WTC11 (cell line): ENCODE measurements around the gene SGMS1.

Source experiments
- CDX4 ChIP-seq: fragments of 250-450 bp; sonication (Bioruptor Pico); IDR thresholded peaks from 2 replicates; pipeline ENCODE4 v1.9.0; 2021; ENCODE audit warnings: moderate library complexity, mild to moderate bottlenecking, inconsistent platforms, borderline replicate concordance
- ELF4 ChIP-seq: sonication (generic); formaldehyde crosslinking; IDR thresholded peaks from 2 replicates; pipeline ENCODE4 v1.8.1; 2022; ENCODE audit warnings: low read depth, mild to moderate bottlenecking, moderate library complexity, missing genetic modification reagents
- JAZF1 ChIP-seq: fragments of 250-450 bp; sonication (Bioruptor Pico); IDR thresholded peaks from 2 replicates; pipeline ENCODE4 v1.9.0; 2021; ENCODE audit warnings: moderate library complexity, mild to moderate bottlenecking, inconsistent platforms
- MAX ChIP-seq: sonication (generic); formaldehyde crosslinking; IDR thresholded peaks from 2 replicates; pipeline ENCODE4 v1.8.0; 2022; ENCODE audit warnings: mild to moderate bottlenecking, missing genetic modification reagents
- NFATC4 ChIP-seq: fragments of 250-450 bp; sonication (Bioruptor Pico); IDR thresholded peaks from 2 replicates; pipeline ENCODE4 v1.9.0; 2021; ENCODE audit warnings: mild to moderate bottlenecking
- NFYB ChIP-seq: sonication (generic); formaldehyde crosslinking; conservative IDR thresholded peaks from 2 replicates; pipeline ENCODE4 v1.8.0; 2022; ENCODE audit warnings: low read depth, missing genetic modification reagents
- NR2C2 ChIP-seq: sonication (generic); formaldehyde crosslinking; IDR thresholded peaks from 2 replicates; pipeline ENCODE4 v1.8.0; 2022; ENCODE audit warnings: mild to moderate bottlenecking, missing genetic modification reagents
- PRDM15 ChIP-seq: sonication (generic); formaldehyde crosslinking; IDR thresholded peaks from 2 replicates; pipeline ENCODE4 v1.8.0; 2022; ENCODE audit warnings: missing genetic modification reagents
- SMAD4 ChIP-seq: sonication (generic); formaldehyde crosslinking; IDR thresholded peaks from 2 replicates; pipeline ENCODE4 v1.8.0; 2022; ENCODE audit warnings: mild to moderate bottlenecking, missing genetic modification reagents
- ZNF425 ChIP-seq: fragments of 250-450 bp; sonication (Bioruptor Pico); conservative IDR thresholded peaks from 2 replicates; pipeline ENCODE4 v1.9.0; 2021; ENCODE audit warnings: mild to moderate bottlenecking
- ZNF512 ChIP-seq: sonication (generic); formaldehyde crosslinking; IDR thresholded peaks from 2 replicates; pipeline ENCODE4 v1.8.1; 2022; ENCODE audit warnings: missing genetic modification reagents, borderline replicate concordance
- TF ChIP-seq, protein P1 (sequence below): fragments of 200-600 bp; IDR thresholded peaks from 2 replicates; pipeline ENCODE4 v1.8.0; 2022; ENCODE audit warnings: antibody characterized with exemption

DNA sequence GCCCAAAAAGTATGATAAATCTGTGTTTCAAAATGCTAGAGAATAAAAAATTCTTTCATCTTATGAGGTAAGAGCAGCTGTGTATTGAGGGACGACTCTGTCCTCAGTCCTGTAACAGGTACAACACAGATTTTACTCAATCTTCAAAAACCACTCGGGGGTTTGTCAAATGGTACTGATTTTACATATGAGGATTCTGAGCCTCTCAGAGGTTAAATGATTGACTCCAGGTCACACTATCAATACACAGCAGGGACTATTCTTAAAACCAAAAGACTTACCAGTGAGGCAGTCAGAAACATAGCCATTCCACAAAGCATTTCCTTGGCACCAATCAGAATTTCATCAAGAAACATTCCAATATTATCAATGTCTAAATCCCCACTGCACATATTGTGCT, 95.5 kb downstream of the SGMS1 start:
- TF ChIP-seq NFYB (CRISPR knock-in tag), result no peak
- TF ChIP-seq, protein P1, sequence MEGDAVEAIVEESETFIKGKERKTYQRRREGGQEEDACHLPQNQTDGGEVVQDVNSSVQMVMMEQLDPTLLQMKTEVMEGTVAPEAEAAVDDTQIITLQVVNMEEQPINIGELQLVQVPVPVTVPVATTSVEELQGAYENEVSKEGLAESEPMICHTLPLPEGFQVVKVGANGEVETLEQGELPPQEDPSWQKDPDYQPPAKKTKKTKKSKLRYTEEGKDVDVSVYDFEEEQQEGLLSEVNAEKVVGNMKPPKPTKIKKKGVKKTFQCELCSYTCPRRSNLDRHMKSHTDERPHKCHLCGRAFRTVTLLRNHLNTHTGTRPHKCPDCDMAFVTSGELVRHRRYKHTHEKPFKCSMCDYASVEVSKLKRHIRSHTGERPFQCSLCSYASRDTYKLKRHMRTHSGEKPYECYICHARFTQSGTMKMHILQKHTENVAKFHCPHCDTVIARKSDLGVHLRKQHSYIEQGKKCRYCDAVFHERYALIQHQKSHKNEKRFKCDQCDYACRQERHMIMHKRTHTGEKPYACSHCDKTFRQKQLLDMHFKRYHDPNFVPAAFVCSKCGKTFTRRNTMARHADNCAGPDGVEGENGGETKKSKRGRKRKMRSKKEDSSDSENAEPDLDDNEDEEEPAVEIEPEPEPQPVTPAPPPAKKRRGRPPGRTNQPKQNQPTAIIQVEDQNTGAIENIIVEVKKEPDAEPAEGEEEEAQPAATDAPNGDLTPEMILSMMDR, result no peak
- TF ChIP-seq ZNF512 (CRISPR knock-in tag), result no peak
- TF ChIP-seq JAZF1, result no peak
- TF ChIP-seq ZNF425 (CRISPR knock-in tag), result no peak
- no peak for TF ChIP-seq PRDM15 (CRISPR knock-in tag)
- no peak for TF ChIP-seq MAX
- no peak for TF ChIP-seq CDX4
- TF ChIP-seq SMAD4, result no peak
- no peak for TF ChIP-seq NFATC4
- TF ChIP-seq NR2C2 (CRISPR knock-in tag), result no peak
- no peak for TF ChIP-seq ELF4 (CRISPR knock-in tag)
